DMS 273 (cell line): ENCODE results near the gene RBM34.
A peak's percentile ranks its signal among the peaks of the same experiment; 100 is the strongest.

Experiments
- DNase-seq: peaks from one replicate; lab custom pipeline; 2025; ENCODE audit not compliant: unreplicated experiment; lab: John Stamatoyannopoulos, UW

RBM34 gene

GRCh38 chr1:235156740-235157139 lies 4.3 kb downstream of the RBM34 start:
- no peak for DNase-seq

DNA sequence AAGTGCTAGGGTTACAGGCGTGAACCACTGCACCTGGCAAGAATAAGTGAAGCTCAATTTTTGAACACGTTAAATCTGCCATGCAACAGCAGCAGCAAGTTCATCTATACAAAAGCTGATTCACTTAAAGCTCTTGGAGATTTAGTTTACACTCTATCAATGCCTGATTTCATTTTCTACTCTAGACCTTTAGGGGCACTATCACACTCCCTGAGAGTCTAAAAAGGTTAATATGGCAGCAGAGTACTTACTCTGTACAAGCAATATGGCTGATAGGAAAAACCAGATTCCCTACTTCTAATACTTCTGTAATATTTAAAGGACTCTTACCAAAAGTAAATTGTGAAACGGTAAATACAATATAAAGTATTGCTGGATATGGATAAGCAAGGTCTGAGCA lies 4.8 kb downstream of the RBM34 start:
- DNase-seq: no peak

DNA sequence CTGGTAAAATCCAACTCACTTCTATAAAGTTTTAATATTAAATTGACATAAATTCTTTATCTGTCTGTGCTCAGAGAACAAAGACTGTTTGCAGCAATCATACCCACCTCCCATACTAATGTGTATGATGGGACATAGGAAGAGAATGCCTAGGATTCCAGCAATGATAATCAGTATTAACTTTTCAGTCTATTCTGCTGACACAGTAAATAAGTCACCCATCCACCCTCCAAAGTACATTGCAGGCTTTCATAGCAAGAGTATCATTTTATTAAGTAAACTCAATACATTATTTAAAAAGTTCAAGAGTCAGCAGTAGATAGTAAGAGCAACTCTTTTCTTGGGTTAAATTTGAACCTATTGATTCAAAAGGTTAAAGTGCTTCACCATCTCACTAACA lies 8.8 kb downstream of the RBM34 start:
- no peak for DNase-seq

DNA sequence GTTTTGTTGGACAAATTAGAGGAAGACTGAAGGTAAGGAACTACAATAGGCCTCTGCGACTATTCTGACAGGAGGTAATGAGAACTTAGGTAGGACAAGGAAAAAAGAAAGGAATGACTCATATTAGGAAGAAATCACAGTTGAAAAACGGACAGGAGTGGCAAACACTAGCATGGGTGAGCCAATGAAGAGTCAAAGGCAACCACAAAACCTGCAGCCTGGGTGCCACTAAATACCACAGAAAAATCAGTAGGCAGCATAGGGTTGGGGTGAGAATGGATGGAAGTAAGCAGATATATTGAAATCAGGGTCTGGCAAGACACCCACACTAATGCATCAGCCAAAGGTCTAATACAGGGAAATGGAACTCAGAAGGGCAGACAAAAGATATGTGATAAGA lies 10.0 kb downstream of the RBM34 start:
- DNase-seq: no peak

DNA sequence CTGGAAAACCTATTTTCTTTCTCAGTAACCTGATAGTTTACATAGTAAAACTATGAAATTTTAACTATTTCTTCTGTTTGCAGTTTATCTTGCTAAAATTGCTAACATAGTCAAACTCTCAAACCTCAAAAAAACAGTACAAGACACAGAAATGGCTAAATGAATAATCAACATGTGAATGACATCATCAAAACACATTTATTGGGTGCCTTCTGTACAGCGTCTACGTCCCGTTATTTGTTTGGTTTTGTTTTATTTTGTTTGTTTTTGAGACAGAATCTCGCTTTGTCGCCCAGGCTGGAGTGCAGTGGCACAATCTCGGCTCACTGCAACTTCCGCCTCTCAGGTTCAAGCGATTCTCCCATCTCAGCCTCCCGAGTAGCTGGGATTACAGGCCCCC lies 11.2 kb downstream of the RBM34 start:
- no peak for DNase-seq

DNA sequence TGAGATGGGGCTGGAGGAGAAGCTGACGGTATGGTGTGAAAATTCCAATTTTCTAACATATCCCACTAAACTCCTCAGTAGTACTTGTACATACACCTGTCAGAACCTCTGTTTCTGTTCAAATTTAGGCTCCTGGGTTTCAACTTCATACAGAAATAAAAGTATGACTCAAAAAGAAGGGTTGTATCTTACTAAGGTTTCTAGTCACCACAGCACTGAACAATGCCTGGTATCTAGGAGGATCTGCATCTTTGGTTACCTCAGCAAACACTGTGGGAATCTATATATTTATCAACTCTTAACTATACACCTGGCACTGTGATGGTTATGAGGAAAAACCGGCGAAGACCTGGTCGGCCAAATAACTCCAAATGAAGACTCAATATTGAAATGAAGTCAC lies 13.8 kb downstream of the RBM34 start:
- no peak for DNase-seq

DNA sequence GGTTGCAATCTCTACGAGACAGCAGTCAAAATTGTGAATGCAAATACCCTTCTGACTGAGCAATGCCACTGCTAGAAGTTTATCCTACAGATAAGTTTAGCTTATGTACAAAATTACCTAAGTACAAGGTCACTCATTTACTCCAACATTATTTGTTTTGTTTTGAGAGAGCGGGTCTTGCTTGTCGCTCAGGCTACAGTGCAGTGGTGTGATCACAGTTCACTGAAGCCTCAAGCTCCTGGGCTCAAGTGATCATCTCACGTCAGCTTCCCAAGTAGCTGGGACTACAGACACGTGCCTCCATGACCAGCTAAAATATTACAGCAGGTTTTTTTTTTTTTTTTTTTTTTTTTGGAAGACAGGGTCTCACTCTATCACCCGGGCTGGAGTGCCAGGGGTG lies 15.4 kb downstream of the RBM34 start:
- no peak for DNase-seq

GRCh38 chr1:235142991-235143390 lies 18.1 kb downstream of the RBM34 start:
- no peak for DNase-seq

DNA sequence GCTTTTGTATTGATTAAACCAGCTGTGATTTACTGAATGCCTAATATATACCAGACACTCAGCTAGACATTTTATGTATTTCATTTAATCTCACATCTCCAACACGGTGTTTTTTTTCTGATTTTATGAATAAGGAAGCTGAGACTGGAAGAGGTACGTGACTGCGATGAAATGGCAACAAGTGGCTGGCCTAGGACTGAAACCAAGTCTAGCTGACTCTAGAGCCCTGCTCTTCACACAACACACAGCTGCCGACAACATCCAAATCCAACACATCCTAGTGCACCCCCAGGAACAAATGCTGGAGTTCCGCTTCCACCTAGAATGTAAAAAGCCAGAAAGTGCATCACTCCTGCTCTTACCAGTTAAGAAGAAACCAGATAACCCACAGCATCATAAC lies 21.7 kb downstream of the RBM34 start:
- no peak for DNase-seq

DNA sequence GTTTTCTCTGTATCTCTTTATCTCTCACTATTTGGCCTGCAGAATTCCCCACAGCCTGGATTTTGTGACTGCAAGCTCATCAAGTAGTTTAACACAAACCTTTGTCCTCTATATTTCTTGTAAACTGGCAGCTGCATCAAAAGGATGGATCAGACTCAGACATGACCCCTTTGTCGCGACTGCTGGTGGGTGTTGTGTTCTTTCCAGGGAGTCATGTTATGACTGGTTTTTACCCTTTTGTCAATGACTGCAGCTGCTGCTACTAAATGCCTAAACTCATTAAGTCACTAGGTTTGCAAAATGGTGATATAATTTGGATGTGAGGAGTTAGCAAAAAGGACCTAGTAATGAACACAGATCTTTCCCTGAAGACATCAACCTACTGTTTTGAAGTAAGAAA lies 22.2 kb downstream of the RBM34 start:
- DNase-seq: no peak

DNA sequence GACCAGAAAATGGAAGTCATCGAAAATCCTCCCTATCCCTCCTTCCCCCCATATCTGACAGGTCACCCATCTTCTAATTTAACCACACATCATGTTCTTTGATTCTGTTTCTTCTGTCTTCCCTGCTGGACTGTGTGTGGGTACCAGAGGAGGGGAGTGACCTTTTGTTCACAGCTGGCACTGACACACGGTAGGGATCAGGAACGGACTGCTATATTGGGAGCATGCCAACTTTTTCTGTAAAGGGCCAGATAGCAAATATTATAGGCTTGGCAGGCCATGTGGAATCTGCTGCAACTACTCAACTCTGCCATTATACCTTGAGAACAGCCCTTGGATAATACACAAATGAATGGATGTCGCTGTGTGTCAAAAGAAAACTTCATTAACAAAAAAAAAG lies 24.9 kb downstream of the RBM34 start:
- DNase-seq: peak; percentile 30

DNA sequence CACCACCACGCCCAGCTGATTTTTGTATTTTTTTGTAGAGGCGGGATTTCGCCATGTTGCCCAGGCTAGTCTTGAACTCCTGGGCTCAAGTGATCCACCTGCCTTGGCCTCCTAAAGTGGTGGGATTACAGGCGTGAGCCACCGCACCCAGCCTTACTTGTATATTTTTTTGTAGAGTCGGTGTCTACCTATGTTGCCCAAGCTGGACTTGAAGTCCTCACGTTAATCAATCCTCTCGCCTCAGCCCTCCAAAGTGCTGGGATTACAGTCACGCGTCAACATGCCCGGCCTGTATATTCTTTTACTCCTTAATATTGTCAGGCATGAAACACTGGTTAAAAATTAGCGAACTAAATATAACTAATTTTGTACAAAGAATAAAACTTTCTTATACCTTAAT lies 26.9 kb downstream of the RBM34 start:
- DNase-seq: no peak

DNA sequence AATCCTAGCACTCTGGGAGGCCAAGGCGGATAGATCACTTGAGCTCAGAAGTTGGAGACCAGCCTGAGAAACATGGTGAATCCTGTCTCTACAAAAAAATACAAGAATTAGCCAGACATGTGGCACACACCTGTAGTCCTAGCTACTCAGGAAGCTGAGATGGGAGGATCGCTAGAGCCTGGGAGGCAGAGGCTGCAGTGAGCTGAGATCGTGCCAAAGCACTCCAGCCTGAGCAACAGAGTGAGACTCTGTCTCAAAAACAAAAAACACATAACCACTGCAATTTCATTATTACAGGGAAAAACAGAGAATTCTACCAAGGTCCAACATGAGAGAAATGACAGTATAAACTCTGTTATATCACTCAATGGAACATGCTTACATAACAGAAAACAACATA lies 28.0 kb downstream of the RBM34 start:
- DNase-seq: no peak

- no peak for DNase-seq
Observed at GRCh38 chr1:235131961-235132360, 29.1 kb downstream of the RBM34 start.

DNA sequence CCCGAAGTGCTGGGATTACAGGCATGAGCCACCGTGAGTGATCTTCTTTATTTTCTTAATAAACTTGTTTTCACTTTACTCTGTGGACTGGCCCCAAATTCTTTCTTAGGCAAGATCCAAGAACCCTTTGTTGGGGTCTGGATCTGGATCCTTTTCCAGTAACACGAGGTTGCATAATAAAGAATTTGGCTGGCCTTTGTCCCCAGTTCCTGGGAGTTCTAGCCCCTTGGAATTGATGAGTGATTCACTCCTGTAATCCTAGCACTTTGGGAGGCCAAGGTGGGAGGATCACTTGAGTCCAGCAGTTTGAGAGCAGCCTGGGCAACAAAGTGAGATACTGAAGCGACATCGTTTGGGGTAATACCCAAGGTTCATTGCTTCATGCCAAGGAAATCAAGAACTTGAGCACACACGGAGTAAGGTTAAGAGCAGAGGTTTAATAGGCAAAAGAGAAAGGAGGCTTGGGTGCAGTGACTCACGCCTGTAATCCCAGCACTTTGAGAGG lies 30.2 kb downstream of the RBM34 start:
- DNase-seq: no peak

DNA sequence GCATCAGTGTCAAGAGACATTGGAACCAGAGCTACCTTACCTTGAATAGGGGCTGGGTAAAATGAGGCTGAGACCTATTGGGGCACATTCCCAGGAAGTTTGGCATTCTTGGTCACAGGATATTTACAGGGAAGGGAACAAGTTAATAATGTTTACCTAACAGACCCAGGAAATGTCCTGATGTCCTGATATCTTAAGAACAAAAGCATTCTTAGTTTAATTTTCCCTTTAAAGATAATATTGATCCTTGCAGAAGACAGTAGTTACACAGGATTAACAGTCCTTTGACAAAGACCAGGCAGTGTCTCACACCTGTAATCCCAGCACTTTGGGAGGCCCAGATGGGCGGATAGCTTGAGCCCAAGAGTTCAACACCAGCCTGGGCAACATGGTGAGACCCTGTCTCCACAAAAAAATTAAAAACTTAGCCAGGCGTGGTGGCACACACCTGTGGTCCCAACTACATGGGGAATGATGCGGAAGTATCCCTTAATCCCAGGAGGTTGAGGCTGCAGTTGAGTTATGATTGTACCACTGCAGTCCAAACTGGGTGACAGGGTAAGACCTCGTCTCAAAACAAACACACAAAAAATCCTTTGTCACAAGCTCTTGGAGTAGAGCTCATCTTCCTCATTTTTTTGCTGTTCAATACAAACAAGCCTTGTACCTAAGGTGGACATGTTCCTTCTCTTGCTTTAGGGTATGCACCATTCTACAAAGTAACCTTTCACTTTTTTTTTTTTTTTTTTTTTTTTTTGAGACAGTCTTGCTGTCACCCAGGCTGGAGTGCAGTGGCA lies 31.1 kb downstream of the RBM34 start:
- DNase-seq: no peak

DNA sequence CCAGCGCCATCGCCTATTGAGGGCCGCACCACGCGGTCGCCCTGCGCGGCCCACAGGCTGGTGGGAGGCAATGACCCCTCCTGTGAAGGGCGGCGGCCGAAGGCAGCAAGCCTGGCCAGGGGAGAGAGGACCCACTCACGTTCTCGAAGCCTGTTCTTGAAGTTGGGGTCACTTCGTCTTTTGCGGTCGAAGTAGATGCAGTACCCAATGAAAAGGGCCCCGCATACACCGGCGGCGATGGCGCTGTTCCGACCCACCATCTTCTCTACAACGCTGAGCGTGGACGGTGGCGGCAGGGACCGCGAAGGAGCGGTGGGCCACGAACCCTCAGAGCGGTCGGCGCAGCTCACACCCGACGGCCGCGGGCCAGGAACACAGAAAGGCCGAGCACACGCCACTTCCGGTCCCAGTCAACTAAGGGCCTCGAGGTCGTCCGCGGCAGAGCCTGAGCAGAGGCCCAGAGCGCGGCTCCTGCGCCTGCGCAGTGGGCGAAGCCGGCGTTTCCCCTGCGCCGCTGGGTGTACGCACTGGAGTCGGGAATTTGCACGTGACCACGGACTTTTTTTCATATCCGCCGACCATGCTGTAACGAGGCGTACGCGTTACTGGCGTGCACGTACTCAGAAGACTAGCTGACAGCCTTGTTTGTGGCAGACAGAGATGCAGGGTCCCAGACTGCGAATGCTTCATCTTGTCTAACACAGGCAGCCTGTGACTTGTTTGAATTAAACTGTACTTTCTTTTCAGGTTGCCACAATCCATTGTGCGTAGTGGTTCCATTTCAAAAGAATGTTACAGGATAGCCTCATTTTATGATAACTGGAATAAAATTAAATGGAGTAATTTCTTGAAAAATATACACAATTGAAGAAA lies 32.4 kb downstream of the RBM34 start, which contains the start of gene TOMM20:
Gene TOMM20 (minus strand): TSS at position 382 of the 873 bp plus-strand sequence. CDS start 122 bp downstream, at position 260.
- DNase-seq: peak; percentile 99

- peak; percentile 34 for DNase-seq
Observed at GRCh38 chr1:235127732-235128455, 33.2 kb downstream of the RBM34 start.

- DNase-seq: peak; percentile 32
Observed at GRCh38 chr1:235127203-235127602, 33.8 kb downstream of the RBM34 start.

DNA sequence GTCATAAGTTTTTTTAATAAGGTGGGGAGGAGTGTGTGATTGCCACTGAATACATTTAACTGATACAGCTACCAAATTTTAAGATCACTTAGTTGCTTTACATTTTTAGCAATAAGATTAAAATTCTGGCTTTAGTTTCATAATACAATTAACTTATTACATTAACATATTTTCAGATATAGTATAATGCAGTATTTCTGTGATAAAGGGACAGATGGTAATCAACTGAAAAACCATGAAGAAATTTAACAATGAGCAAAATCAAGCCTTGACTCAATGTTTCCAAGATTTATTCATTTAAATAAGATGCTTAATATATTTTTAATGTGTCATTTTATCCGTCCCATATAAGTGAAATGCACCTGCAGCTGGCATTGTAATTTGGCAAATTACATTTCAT lies 36.4 kb downstream of the RBM34 start:
- DNase-seq: no peak

DNA sequence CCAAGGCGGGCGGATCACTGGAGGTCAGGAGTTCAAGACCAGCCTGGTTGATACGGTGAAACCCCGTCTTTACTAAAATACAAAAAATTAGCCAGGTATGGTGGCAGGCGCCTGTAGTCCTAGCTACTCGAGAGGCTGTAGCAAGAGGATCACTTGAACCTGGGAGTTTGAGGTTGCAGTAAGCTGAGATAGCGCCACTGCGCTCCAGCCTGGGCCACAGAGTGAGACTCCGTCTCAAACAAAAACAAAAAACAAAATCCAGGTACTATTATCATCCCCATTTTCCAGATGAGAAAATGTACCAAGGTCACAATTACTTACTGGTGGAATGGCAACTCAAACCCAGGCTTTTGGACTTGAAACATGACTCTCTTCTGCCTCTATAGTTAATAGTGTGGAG lies 36.9 kb downstream of the RBM34 start:
- DNase-seq: no peak
